Hepatocyte (in vitro differentiated cells): ENCODE data around the gene CLEC4A. TPM values are rescaled to one million over a fixed set of nuclear protein-coding genes. Genes with fewer than 3 reads are reported as not detected.
"Not testable (repeated sequence)": the region's sequence is repeated elsewhere in the genome, so short reads cannot be mapped to it uniquely, and the experiment has no call there.

Experiments used
- DNase-seq: peaks from one replicate; pipeline ENCODE4 v3.0.0-alpha.2; 2016; ENCODE audit warnings: low spot score
- H2AFZ ChIP-seq: fragments of 200-600 bp; sonication (generic); 2 replicates; pipeline ENCODE4 v1.6.0; 2016; ENCODE audit warnings: antibody characterized with exemption, mild to moderate bottlenecking
- H3K27ac ChIP-seq: fragments of 200-600 bp; sonication (generic); 2 replicates; pipeline ENCODE4 v1.5.1; 2016; ENCODE audit warnings: mild to moderate bottlenecking
- H3K27me3 ChIP-seq: fragments of 200-600 bp; sonication (generic); 2 replicates; pipeline ENCODE4 v1.6.1; 2016
- H3K36me3 ChIP-seq: fragments of 200-600 bp; sonication (generic); replicated peaks from 2 replicates; pipeline ENCODE4 v1.5.1; 2016; ENCODE audit warnings: low read depth; ENCODE audit not compliant: insufficient read depth
- H3K4me1 ChIP-seq: fragments of 200-600 bp; sonication (generic); 2 replicates; pipeline ENCODE4 v1.5.1; 2016; ENCODE audit warnings: mild to moderate bottlenecking, moderate library complexity; ENCODE audit not compliant: insufficient read depth
- H3K4me2 ChIP-seq: fragments of 200-600 bp; sonication (generic); 2 replicates; pipeline ENCODE4 v1.6.0; 2016
- H3K4me3 ChIP-seq: fragments of 200-600 bp; sonication (generic); 2 replicates; pipeline ENCODE4 v1.5.1; 2016; ENCODE audit warnings: mild to moderate bottlenecking
- H3K79me2 ChIP-seq: fragments of 200-600 bp; sonication (generic); 2 replicates; pipeline ENCODE4 v1.6.0; 2017; ENCODE audit warnings: mild to moderate bottlenecking
- H3K9me2 ChIP-seq: fragments of 200-600 bp; sonication (generic); replicated peaks from 2 replicates; pipeline ENCODE4 v1.6.0; 2017; ENCODE audit warnings: mild to moderate bottlenecking; ENCODE audit not compliant: insufficient read depth
- H3K9me3 ChIP-seq: fragments of 200-600 bp; sonication (generic); 2 replicates; pipeline ENCODE4 v1.5.1; 2016; ENCODE audit warnings: low read depth, mild to moderate bottlenecking
- H4K20me1 ChIP-seq: fragments of 200-600 bp; sonication (generic); 2 replicates; pipeline ENCODE4 v1.6.0; 2016; ENCODE audit warnings: mild to moderate bottlenecking; ENCODE audit not compliant: insufficient read depth, poor library complexity, severe bottlenecking
- EZH2 ChIP-seq: fragments of 200-600 bp; sonication (generic); IDR thresholded peaks from 2 replicates; pipeline ENCODE4 v1.6.1; 2016; ENCODE audit warnings: antibody characterized with exemption, mild to moderate bottlenecking, borderline replicate concordance
- EZH2phosphoT487 ChIP-seq: fragments of 200-600 bp; sonication (generic); IDR thresholded peaks from one replicate; pipeline ENCODE4 v1.6.1; 2018; ENCODE audit warnings: antibody characterized with exemption, mild to moderate bottlenecking, low read depth, moderate library complexity; ENCODE audit not compliant: unreplicated experiment, severe bottlenecking
- WGBS: methylation state at CpG from one replicate; pipeline ENCODE4 v1.1.6; 2016; ENCODE audit warnings: low lambda C conversion rate; ENCODE audit errors: missing lambda C conversion rate; 5-methylcytosine and 5-hydroxymethylcytosine counted together
- polyA plus RNA-seq: library from polyadenylated mRNA; unstranded; fragments of >200 nt; fragmentation: Nextera tagmentation; extraction: Ambion mirVana; gene quantifications from 2 replicates; pipeline ENCODE4 v1.2.1, GENCODE V29; 2016
- total RNA-seq: library from RNA; depleted of rRNA; stranded (reverse); fragments of >200 nt; gene quantifications from 2 replicates; pipeline ENCODE4 v1.2.3, GENCODE V29; 2014
- TF ChIP-seq, protein P1 (sequence below): fragments of 200-600 bp; sonication (generic); IDR thresholded peaks from 2 replicates; pipeline ENCODE4 v1.5.1; 2016; ENCODE audit warnings: antibody characterized with exemption, mild to moderate bottlenecking; ENCODE audit not compliant: poor library complexity

Gene CLEC4A
- total and polyA plus RNA-seq, 2 experiments from 2014 or later: 0.58 TPM; not detected in 1

DNA sequence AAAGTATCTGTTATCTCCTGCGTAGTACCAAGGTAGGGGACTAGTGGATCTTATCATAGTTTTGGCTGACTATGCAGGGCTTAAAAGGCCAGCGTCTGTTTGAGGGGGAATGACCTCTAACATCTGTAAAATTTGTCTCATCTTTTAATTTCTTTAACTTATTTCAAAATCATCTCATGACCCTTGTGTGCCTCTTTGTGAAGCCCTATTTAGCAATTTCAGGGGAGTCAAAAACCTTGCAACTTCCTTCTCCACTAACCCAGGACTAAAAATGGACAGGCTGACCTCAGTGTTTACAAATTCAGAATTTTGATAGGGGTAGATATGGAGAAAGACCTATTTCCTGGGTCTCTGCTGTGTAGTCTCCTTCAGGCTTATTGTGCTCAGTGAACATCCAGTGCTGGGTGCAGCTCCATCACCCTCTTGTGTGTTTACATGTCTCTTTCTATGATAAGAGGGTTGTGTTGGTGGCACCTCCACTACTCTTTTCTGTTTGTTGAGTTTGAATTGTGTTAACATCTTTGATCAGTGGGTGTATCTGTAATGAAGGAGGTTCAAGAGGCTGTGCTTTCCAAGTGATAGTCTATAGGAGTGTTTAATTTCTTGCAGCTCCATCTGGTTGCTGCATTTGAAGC is 27.0 kb upstream of the CLEC4A start:
- no peaks in the 10 kb centered on the region for H3K4me1 ChIP-seq
- no peak overlapping the region for H3K4me3 ChIP-seq
- no peak overlapping the region for H2AFZ ChIP-seq
- no peaks in the 10 kb centered on the region for H4K20me1 ChIP-seq
- no peak overlapping the region for H3K4me2 ChIP-seq
- H3K79me2 ChIP-seq: no peaks in the 10 kb centered on the region
- no peaks in the 10 kb centered on the region for H3K9me2 ChIP-seq
- TF ChIP-seq EZH2phosphoT487 (no peak), EZH2 (no peak)
- TF ChIP-seq, protein P1, sequence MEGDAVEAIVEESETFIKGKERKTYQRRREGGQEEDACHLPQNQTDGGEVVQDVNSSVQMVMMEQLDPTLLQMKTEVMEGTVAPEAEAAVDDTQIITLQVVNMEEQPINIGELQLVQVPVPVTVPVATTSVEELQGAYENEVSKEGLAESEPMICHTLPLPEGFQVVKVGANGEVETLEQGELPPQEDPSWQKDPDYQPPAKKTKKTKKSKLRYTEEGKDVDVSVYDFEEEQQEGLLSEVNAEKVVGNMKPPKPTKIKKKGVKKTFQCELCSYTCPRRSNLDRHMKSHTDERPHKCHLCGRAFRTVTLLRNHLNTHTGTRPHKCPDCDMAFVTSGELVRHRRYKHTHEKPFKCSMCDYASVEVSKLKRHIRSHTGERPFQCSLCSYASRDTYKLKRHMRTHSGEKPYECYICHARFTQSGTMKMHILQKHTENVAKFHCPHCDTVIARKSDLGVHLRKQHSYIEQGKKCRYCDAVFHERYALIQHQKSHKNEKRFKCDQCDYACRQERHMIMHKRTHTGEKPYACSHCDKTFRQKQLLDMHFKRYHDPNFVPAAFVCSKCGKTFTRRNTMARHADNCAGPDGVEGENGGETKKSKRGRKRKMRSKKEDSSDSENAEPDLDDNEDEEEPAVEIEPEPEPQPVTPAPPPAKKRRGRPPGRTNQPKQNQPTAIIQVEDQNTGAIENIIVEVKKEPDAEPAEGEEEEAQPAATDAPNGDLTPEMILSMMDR: no peak
- no peak for DNase-seq
- peaks cover 6% of the 10 kb centered on the region for H3K36me3 ChIP-seq
- H3K27me3 ChIP-seq: no peaks in the 10 kb centered on the region
- H3K27ac ChIP-seq: no peak overlapping the region
- no peaks in the 10 kb centered on the region for H3K9me3 ChIP-seq
- WGBS: 76% methylated on average over 2 of the region's 2 CpGs

DNA sequence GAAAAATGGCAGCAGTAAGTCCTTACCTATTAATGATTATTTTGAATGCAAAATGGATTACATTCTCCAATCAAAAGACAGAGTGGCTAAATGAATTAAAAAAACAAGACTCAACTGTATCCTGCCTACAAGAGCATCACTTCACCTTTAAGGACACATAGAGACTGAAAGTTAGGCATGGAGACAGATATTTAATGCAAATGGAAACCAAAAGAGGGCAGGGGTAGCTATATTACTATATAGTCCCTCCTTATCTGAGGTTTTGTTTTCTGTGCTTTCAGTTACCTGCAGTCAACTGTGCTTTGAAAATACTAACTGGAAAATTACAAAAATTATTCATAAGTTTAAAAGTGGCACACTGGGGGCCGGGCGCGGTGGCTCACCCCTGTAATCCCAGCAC is 24.2 kb upstream of the CLEC4A start:
- H3K4me3 ChIP-seq: no peak overlapping the region
- DNase-seq: no peak
- H3K27me3 ChIP-seq: no peaks in the 10 kb centered on the region
- 100% methylated on average over 3 of the region's 3 CpGs for WGBS
- no peaks in the 10 kb centered on the region for H4K20me1 ChIP-seq
- H3K4me1 ChIP-seq: no peaks in the 10 kb centered on the region
- H2AFZ ChIP-seq: no peak overlapping the region
- no peak overlapping the region for H3K27ac ChIP-seq
- no peaks in the 10 kb centered on the region for H3K9me2 ChIP-seq
- H3K79me2 ChIP-seq: no peaks in the 10 kb centered on the region
- H3K4me2 ChIP-seq: no peak overlapping the region
- H3K9me3 ChIP-seq: no peaks in the 10 kb centered on the region
- H3K36me3 ChIP-seq: no peaks in the 10 kb centered on the region
- TF ChIP-seq, protein P1: no peak
- TF ChIP-seq EZH2 (no peak), EZH2phosphoT487 (no peak)

DNA sequence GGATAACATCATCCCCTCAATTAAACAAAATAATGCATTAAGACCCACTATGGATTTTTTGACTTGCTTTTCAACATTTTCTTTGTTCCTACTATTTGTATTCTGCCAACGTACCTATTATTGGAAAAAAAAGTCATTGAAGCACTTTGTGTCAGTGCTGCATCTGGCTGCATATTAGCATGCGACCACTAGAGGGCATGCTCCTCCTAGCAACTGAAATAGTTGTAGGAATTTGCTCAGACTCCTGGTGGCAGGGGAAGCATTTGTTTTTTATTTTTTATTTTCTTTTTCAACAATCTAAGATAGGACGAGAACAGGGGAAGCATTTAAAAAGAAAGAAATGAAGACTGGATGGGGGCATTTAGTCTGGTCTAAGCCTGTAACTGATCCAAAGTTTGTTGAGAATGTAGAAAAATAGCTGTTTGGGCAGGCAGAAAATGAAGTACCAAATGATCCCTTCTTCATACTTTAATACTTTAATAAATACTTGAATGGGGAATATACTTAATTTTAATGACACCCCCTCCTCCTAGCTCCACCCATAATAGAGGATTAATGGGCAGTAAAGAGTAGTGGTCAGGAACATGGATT is 14.5 kb upstream of the CLEC4A start:
- Histone ChIP-seq H3K79me2 (no peaks in the 10 kb centered on the region), H3K9me3 (peaks cover 6% of the 10 kb centered on the region), H3K36me3 (no peaks in the 10 kb centered on the region), H3K4me3 (no peak overlapping the region), H3K27me3 (no peaks in the 10 kb centered on the region), H3K9me2 (no peaks in the 10 kb centered on the region), H4K20me1 (no peaks in the 10 kb centered on the region), H3K4me2 (no peak overlapping the region), H2AFZ (no peak overlapping the region), H3K4me1 (no peaks in the 10 kb centered on the region), H3K27ac (no peak overlapping the region)
- TF ChIP-seq EZH2phosphoT487 (no peak), EZH2 (no peak)
- TF ChIP-seq, protein P1: peak; percentile 99
- 6% methylated on average over 3 of the region's 3 CpGs for WGBS
- peak; percentile 88 for DNase-seq

DNA sequence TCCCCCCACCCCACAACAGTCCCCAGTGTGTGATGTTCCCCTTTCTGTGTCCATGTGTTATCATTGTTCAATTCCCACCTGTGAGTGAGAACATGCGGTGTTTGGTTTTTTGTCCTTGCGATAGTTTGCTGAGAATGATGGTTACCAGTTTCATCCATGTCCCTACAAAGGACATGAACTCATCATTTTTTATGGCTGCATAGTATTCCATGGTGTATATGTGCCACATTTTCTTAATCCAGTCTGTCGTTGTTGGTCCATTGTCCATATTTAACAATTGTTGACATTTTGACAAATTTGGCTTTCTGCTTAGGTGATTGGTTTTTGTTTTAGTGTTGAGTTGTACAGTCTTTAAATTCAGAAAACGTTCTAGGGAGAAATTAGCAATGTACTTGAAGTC is 10.3 kb upstream of the CLEC4A start:
- DNase-seq, H3K27me3 ChIP-seq, H3K36me3 ChIP-seq, H3K27ac ChIP-seq, H2AFZ ChIP-seq, H3K9me3 ChIP-seq, H3K79me2 ChIP-seq, H3K4me1 ChIP-seq, H3K4me2 ChIP-seq, H3K4me3 ChIP-seq, H3K9me2 ChIP-seq, H4K20me1 ChIP-seq: not testable (repeated sequence)
- 97% methylated on average over 4 of the region's 4 CpGs for WGBS
